ENCODE results near the gene CMC4.
A peak's percentile ranks its signal among the peaks of the same experiment; 100 is the strongest.

Gene CMC4, protein sequence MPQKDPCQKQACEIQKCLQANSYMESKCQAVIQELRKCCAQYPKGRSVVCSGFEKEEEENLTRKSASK

GRCh38 chrX:155070975-155071693, at the start of gene CMC4, which contains the start of the genes BRCC3 and MTCP1:
Gene CMC4, minus strand, starts transcription at chrX:155071136. Its CDS starts 7,113 bp downstream, at chrX:155064023.
Gene BRCC3, plus strand, starts transcription at chrX:155071508. Its CDS starts 20 bp downstream, at chrX:155071528.
Gene MTCP1, minus strand, starts transcription at chrX:155071136. Its CDS starts 5,126 bp downstream, at chrX:155066010.
- no peaks in the 10 kb centered on the region for H3K9me3 ChIP-seq (ENCODE audit: low read length)
- H3K27ac ChIP-seq (ENCODE audit: low read depth, low read length): peak within 1 kb of the TSS; percentile 71
- H3K9ac ChIP-seq (ENCODE audit: low read length): peak within 1 kb of the TSS; percentile 59

DNA sequence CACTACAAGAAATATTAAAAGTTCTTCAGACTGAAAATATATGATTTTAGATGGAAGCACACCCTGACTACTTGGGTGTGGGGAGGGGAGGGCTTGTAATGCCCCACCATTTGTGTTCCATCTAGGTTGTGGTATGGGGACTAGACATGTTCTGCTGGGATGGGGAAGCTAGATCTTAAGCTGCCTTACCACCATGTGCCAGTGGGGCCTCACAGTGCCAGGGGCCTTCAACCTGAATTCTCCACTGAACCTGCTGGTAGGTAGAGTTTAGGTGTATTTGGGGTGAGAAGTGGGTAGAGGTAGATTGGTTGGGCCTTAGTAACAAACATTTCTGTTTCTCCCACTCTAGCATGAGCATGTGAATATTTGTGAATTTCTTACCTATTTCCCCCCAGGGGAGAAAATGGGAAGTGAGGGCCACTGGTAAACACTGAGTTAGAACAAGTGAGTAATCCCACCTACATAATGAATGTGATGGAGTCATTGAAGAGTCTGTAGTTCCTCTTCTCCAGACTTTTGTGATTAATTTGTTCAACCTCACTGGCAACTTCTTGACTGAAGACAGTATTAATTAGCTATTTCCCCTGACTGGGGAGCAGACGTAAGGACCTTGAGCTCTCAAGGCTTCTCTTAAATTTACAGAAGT, 44.4 kb upstream of the CMC4 start:
- H3K27me3 ChIP-seq (ENCODE audit: control insufficient read depth in 1 of 2, insufficient read depth in 2 of 2, low read length in 2 of 2): no peaks in the 10 kb centered on the region
- H3K27ac ChIP-seq (ENCODE audit: low read depth, low read length): no peak overlapping the region
- H3K9ac ChIP-seq (ENCODE audit: low read length): no peak overlapping the region
- no peak overlapping the region for H3K4me3 ChIP-seq (ENCODE audit: low read depth in 1 of 2, low read length in 2 of 2)
- no peaks in the 10 kb centered on the region for H3K9me3 ChIP-seq (ENCODE audit: low read length)
- no peaks in the 10 kb centered on the region for H3K36me3 ChIP-seq (ENCODE audit: insufficient read depth, low read length)
- H3K4me1 ChIP-seq (ENCODE audit: insufficient read depth, low read length): no peaks in the 10 kb centered on the region

More at GRCh38 chrX:155070975-155071693, at the start of gene CMC4, which contains the start of the genes BRCC3 and MTCP1:
- peak within 1 kb of the TSS; percentile 56 to 60 for H3K4me3 ChIP-seq (ENCODE audit: low read depth in 1 of 2, low read length in 2 of 2)
- no peaks in the 10 kb centered on the region for H3K4me1 ChIP-seq (ENCODE audit: insufficient read depth, low read length)
- peaks cover 8% of the 10 kb centered on the region for H3K36me3 ChIP-seq (ENCODE audit: insufficient read depth, low read length)
- no peaks in the 10 kb centered on the region for H3K27me3 ChIP-seq (ENCODE audit: control insufficient read depth in 1 of 2, insufficient read depth in 2 of 2, low read length in 2 of 2)

- Histone ChIP-seq H3K27me3 (ENCODE audit: control insufficient read depth in 1 of 2, insufficient read depth in 2 of 2, low read length in 2 of 2) (no peaks in the 10 kb centered on the region), H3K27ac (ENCODE audit: low read depth, low read length) (no peak overlapping the region), H3K9me3 (ENCODE audit: low read length) (no peaks in the 10 kb centered on the region), H3K4me3 (ENCODE audit: low read depth in 1 of 2, low read length in 2 of 2) (no peak overlapping the region), H3K36me3 (ENCODE audit: insufficient read depth, low read length) (no peaks in the 10 kb centered on the region), H3K4me1 (ENCODE audit: insufficient read depth, low read length) (no peaks in the 10 kb centered on the region), H3K9ac (ENCODE audit: low read length) (no peak overlapping the region)
Observed at GRCh38 chrX:155113097-155113496, 42.2 kb upstream of the CMC4 start.

- H3K36me3 ChIP-seq (ENCODE audit: insufficient read depth, low read length): no peaks in the 10 kb centered on the region
- no peaks in the 10 kb centered on the region for H3K9me3 ChIP-seq (ENCODE audit: low read length)
- no peak overlapping the region for H3K9ac ChIP-seq (ENCODE audit: low read length)
- no peaks in the 10 kb centered on the region for H3K4me1 ChIP-seq (ENCODE audit: insufficient read depth, low read length)
- no peak overlapping the region for H3K4me3 ChIP-seq (ENCODE audit: low read depth in 1 of 2, low read length in 2 of 2)
- H3K27ac ChIP-seq (ENCODE audit: low read depth, low read length): no peak overlapping the region
- H3K27me3 ChIP-seq (ENCODE audit: control insufficient read depth in 1 of 2, insufficient read depth in 2 of 2, low read length in 2 of 2): no peaks in the 10 kb centered on the region
Observed at GRCh38 chrX:155112171-155112570, 41.2 kb upstream of the CMC4 start.

DNA sequence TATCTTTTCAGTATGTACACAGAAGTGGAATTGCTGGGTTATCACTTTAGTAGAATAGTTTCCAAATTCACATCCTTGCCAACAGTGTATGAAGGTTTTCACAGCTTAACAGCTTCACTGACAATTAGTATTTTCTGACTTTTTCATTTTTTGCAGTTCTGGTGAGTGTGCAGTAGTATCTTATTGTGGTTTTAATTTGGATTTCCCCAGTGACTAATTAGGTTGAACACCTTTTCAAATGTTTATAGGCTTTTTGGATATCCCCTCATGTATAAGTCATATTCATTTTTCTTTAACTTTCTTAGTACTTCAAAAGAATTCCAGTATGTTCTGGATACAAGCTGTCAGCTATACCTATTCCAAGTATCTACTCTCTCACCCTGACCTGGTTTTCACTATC, 37.5 kb upstream of the CMC4 start:
- H3K4me1 ChIP-seq (ENCODE audit: insufficient read depth, low read length): no peaks in the 10 kb centered on the region
- H3K36me3 ChIP-seq (ENCODE audit: insufficient read depth, low read length): no peaks in the 10 kb centered on the region
- H3K9me3 ChIP-seq (ENCODE audit: low read length): no peaks in the 10 kb centered on the region
- H3K27ac ChIP-seq (ENCODE audit: low read depth, low read length): no peak overlapping the region
- H3K9ac ChIP-seq (ENCODE audit: low read length): no peak overlapping the region
- H3K4me3 ChIP-seq (ENCODE audit: low read depth in 1 of 2, low read length in 2 of 2): no peak overlapping the region
- no peaks in the 10 kb centered on the region for H3K27me3 ChIP-seq (ENCODE audit: control insufficient read depth in 1 of 2, insufficient read depth in 2 of 2, low read length in 2 of 2)

DNA sequence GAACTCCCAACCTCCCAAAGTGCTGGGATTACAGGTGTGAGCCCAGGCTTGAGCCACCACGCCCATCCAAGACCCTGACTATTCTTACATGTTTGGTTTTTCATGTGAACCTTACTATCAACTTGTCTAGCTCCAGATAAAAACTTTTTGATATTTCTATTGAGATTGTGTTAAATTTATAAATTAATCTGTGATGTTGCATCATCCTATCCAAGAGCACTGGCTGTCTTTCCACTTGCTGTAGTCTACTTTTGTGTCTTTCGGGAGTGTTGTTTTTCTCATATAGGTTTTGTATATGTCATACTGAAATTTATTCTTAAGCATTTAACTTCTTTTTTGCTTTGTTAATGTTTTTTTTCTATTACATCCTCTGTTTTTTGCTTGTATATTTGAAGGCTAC, 35.0 kb upstream of the CMC4 start:
- Histone ChIP-seq H3K9me3 (ENCODE audit: low read length) (no peaks in the 10 kb centered on the region), H3K36me3 (ENCODE audit: insufficient read depth, low read length) (no peaks in the 10 kb centered on the region), H3K27me3 (ENCODE audit: control insufficient read depth in 1 of 2, insufficient read depth in 2 of 2, low read length in 2 of 2) (no peaks in the 10 kb centered on the region), H3K9ac (ENCODE audit: low read length) (no peak overlapping the region), H3K27ac (ENCODE audit: low read depth, low read length) (no peak overlapping the region), H3K4me1 (ENCODE audit: insufficient read depth, low read length) (no peaks in the 10 kb centered on the region), H3K4me3 (ENCODE audit: low read depth in 1 of 2, low read length in 2 of 2) (no peak overlapping the region)

GRCh38 chrX:155094468-155095061, 23.6 kb upstream of the CMC4 start:
- Histone ChIP-seq H3K27ac (ENCODE audit: low read depth, low read length) (no peak overlapping the region), H3K9me3 (ENCODE audit: low read length) (no peaks in the 10 kb centered on the region), H3K27me3 (ENCODE audit: control insufficient read depth in 1 of 2, insufficient read depth in 2 of 2, low read length in 2 of 2) (no peaks in the 10 kb centered on the region), H3K4me1 (ENCODE audit: insufficient read depth, low read length) (no peaks in the 10 kb centered on the region), H3K9ac (ENCODE audit: low read length) (no peak overlapping the region), H3K4me3 (ENCODE audit: low read depth in 1 of 2, low read length in 2 of 2) (no peak overlapping the region), H3K36me3 (ENCODE audit: insufficient read depth, low read length) (peaks cover 5% of the 10 kb centered on the region)

DNA sequence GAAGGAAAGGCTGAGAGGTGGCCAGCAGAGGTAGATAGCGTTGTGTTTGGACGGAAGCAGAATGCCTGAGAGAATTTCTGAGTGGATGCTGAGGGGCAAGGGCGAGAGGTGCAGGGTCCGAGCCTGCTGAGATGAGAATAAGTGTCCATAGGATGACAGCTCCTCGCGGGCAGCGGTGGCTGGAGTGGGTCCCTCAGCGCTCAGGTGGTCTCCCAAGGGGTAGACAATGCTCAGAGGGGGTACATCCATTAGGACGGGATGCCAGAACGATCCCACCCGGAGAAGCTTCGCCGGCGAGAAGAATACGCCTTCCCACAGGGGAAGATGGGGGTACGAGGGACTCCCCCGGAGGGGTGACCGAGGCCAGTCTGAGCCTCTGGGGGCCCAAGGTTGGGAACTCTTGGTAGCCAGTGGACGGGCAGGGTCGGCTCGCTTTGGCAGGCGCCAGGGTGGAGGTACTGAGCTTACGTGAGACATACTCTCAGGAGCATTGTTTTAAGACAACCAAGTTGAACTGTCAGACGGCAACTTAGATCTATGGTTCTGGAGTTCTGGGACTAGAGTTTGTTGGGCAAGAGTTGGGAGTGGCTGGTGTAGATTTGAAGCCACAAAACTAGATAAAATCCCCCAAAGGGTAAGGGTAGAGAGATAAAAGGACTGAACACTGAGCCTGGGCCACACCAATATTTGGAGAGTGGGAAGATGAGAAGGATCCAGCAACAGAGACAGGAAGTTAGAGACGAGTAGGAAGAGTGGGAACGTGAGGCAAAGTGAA, 16.2 kb upstream of the CMC4 start:
- Histone ChIP-seq H3K4me3 (ENCODE audit: low read depth in 1 of 2, low read length in 2 of 2) (no peak overlapping the region), H3K9ac (ENCODE audit: low read length) (no peak overlapping the region), H3K36me3 (ENCODE audit: insufficient read depth, low read length) (peaks cover 15% of the 10 kb centered on the region), H3K27me3 (ENCODE audit: control insufficient read depth in 1 of 2, insufficient read depth in 2 of 2, low read length in 2 of 2) (no peaks in the 10 kb centered on the region), H3K27ac (ENCODE audit: low read depth, low read length) (no peak overlapping the region), H3K9me3 (ENCODE audit: low read length) (no peaks in the 10 kb centered on the region), H3K4me1 (ENCODE audit: insufficient read depth, low read length) (no peaks in the 10 kb centered on the region)

DNA sequence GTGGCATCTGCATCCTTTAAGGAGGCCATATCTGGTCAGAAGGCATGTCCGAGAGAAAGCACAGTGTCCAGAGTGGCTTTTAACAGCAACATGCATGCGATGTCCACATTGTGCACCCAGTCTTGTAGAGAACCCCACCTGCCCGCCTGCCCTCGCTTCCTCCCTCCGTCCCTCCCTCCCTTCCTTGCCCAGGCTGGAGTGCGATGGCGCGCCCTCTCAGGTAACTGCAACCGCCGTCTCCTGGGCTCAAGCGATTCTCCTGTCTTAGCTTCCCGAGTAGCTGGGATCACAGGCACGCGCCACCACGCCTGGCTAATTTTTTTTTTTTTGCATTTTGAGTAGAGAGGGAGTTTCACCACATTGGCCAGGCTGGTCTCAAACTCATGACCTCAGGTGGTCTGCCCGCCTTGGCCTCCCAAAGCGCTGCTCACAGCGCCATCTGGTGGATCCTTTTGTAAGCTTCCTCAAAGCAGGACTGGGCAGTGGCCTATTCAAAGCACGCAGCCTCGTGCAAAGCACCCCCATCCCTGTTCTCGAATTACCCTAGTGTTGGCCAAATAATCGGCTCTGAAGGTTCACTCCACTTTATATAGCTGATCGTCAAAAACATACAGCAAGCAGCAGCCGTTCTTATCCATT, 15.4 kb upstream of the CMC4 start:
- no peak overlapping the region for H3K27ac ChIP-seq (ENCODE audit: low read depth, low read length)
- H3K4me3 ChIP-seq (ENCODE audit: low read depth in 1 of 2, low read length in 2 of 2): no peak overlapping the region
- peaks cover 15% of the 10 kb centered on the region for H3K36me3 ChIP-seq (ENCODE audit: insufficient read depth, low read length)
- no peaks in the 10 kb centered on the region for H3K4me1 ChIP-seq (ENCODE audit: insufficient read depth, low read length)
- no peaks in the 10 kb centered on the region for H3K27me3 ChIP-seq (ENCODE audit: control insufficient read depth in 1 of 2, insufficient read depth in 2 of 2, low read length in 2 of 2)
- H3K9ac ChIP-seq (ENCODE audit: low read length): no peak overlapping the region
- no peaks in the 10 kb centered on the region for H3K9me3 ChIP-seq (ENCODE audit: low read length)

DNA sequence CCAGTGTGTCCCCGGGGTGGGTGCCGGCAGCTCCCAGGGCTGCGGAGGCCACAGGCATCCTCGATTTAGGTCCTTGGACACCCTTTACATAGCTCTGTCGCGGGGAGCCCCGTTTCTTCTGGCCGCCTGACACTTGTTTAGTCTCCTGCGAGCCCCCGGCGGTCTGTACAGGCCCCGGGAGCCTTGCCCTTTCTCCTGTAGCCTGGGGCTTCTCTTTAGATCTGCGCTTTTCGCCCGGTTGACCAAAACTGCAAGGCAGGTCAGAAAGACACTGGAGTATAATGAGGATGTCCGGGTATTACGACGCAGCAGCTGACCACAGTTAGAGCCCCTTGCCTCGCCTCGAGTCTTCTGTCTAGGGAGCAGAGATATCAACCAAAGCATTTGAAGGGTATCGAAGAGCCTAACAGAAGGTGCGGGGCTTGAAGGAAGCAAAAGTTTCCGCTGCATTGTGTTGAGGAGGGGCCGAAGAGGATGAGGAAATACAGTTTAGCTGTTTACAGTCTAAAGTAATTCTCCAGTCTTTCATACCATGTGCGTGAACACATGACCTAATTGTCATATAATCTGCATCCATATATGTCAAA, 851 bp upstream of the CMC4 start:
- Histone ChIP-seq H3K4me1 (ENCODE audit: insufficient read depth, low read length) (no peaks in the 10 kb centered on the region), H3K9ac (ENCODE audit: low read length) (peak overlapping the region; percentile 40), H3K27ac (ENCODE audit: low read depth, low read length) (peak overlapping the region; percentile 71), H3K4me3 (ENCODE audit: low read depth in 1 of 2, low read length in 2 of 2) (peak overlapping the region; percentile 49), H3K36me3 (ENCODE audit: insufficient read depth, low read length) (peaks cover 8% of the 10 kb centered on the region), H3K27me3 (ENCODE audit: control insufficient read depth in 1 of 2, insufficient read depth in 2 of 2, low read length in 2 of 2) (no peaks in the 10 kb centered on the region), H3K9me3 (ENCODE audit: low read length) (no peaks in the 10 kb centered on the region)

All from muscle layer of colon (tissue), 2 donors.